Activated effector memory CD4-positive, alpha-beta T cell treated with anti-CD3 and anti-CD28 coated beads, Interleukin-2, amount 50 U/mL, for 16 hours (primary cell): Measurements from ENCODE around the gene ATP10A.
A peak's percentile ranks its signal among the peaks of the same experiment; 100 is the strongest.
"Not testable (repeated sequence)": the region's sequence is repeated elsewhere in the genome, so short reads cannot be mapped to it uniquely, and the experiment has no call there.

Experiments used
- DNase-seq: peaks from one replicate; pipeline ENCODE4 v3.0.0-alpha.2; 2020

Gene ATP10A

DNA sequence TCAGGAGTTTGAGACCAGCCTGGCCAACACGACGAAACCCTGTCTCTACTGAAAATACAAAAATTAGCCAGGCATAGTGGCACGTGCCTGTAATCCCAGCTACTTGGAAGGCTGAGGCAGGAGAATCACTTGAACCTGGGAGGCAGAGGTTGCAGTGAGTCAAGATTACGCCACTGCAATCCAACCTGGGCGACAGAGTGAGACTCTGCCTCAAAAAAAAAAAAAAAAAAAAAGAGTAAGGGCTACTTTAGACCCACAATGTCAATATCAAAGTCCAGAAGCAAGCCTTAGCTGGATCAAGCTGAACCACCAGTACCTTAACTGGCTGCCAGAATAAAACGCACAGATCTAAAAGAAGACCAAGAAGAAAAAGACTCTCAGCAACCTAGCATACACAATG, 17.8 kb upstream of the ATP10A start:
- DNase-seq, result not testable (repeated sequence)

DNA sequence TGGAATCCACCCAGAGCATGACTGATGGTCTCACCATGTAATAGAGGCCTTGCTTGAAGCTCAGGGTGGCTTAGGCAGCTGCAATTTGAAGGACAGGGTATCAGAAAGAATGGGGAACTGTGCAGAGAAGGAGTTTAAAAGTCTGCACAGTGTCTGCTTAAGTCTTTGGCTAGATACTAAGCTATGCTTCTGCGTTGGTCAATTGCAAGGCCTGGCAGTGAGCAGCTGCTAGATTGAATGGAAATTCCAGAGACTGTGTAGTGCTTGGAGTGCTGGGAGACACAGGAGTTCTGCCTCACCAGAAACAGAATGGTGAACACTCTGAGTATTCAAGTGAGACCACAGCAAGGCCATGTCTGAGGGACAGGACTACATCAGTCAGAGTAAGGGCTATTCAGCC, 17.3 kb upstream of the ATP10A start:
- no peak for DNase-seq

- no peak for DNase-seq
Measured at GRCh38 chr15:25879438-25879837, 16.3 kb upstream of the ATP10A start.

DNA sequence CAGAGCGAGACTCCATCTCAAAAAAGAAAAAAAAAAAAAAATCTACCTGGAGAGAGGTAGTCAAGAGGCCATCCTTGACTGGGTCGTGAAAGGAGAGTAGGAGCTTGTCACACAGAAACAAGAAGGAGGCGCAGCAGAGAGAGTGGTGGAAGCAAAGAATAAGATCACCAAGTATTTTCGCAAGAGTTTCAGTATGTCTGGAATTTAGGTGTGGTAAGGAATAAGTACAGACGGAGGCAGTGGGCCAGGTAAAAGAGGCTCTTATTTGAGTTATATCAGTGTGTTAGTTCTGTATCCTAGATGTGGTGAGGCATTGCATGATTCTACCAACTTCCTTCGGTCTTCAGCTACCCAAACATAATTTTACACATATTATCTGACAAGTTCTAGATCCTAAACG, 14.6 kb upstream of the ATP10A start:
- DNase-seq, result no peak

DNA sequence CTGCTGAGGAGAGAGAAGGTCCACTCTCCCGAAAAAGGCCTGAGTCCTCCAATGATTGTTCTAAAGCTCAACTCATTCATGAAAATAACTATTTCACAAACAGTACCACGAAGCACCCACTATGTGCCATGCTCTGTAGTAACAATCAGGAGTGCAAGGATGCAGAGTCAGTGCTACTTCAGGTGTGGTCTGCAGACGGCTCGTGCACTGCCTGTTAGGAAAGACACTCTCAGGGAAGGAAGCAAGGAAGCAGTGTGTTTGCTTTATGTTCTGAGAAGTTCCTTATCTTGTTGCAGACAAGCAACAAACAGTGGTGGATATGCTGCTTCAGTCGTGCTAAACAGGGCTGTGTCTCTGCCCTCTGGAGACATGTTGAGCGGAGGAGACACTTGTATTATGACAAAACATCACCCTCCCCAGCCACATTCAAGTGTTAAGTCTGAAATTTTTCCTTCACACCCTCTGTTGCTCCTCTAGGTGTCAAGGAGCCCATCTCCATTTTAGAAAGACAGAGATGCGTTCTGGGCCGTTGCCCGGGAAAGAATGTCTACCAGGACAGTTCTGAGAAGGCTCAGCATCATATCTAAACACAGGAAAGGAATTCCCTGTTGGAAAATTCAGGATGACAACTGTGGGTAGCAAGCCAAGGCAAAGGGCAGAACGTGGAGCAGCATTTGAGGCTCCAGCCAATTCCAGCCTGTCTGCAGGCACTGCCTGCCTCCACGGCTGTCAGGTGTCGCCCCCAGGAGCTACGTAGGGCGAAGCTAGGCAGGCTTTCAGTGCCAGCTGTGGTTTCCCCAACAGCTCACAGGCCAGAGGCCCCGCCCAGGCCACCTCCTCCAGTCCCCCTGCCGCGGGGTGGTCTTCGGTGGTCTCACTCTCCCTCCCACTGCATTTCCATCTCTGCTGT, 13.4 kb upstream of the ATP10A start:
- DNase-seq, result no peak

GRCh38 chr15:25875566-25875965, 12.4 kb upstream of the ATP10A start:
- no peak for DNase-seq

- no peak for DNase-seq
Measured at GRCh38 chr15:25874379-25874778, 11.3 kb upstream of the ATP10A start.

DNA sequence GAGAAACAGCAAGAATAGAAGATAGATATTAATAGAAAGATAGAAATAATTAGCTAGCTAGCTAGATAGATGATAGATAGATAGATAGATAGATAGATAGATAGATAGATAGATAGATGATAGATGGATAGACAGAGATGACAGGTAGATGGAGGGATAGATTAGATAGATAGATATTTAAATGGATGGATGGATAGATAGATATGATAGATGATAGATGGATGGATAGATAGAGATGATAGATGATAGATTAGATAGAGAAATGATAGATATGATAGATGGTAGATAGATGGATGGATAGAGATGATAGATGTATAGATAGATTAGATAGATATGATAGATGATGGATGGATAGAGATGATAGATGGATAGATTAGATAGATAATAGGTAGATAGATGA, 8.3 kb upstream of the ATP10A start:
- DNase-seq, result no peak

DNA sequence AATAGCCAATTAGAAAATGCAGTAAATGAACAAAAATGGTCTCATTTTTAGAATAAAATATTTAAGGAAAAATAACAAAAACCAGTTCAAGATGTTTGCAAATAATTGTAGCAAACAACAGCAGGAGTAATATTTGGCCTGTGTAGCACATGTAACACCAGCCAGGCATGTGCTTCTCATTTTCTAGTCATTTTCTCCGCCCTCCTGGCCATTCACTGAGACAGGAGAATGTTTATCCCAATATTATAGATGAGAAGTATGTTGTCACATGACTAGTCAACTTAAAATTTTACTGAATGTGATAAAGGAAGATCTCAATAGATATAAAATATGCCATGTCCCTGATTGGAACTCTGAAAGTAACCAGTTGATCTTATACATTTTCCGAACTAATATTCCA, 7.8 kb upstream of the ATP10A start:
- DNase-seq, result no peak

DNA sequence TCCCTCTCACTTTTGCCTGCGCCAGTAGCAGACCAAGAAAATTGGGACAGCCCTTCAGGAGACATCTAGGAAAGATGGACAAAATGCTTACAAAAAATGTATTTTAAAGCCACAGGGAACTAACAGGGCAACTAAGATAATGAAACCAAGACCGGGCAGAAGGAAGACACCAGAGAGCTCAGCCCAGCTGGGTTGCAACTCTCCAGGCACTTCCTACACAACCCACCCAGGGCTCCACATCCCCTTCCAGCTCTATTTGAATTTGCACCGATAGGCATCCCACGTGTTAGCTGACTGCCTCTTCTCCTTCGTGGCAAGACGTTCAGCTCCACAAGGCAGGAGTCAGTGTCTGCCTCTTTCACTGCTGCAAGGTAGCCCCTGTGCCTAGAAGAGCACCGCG, 6.6 kb upstream of the ATP10A start:
- DNase-seq, result no peak

DNA sequence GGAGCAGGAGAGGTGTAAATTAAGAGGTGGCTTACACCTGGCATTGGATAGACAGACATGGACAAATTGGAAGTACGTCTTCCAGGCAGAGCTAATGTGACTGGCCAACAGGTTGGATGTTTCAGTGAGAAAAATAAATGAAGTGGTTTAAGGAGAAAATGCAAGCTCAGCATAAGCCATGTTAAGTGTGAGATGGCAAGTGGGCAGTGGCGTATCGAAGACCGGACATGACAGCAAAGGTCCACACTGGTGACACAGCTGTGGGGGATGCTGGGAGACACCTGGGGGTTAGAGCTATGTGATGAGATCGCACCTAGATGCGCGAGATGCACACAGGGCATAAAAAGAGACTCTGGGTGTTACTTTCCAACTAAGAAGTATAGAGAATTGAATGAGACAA, 3.7 kb upstream of the ATP10A start:
- no peak for DNase-seq

GRCh38 chr15:25866251-25866650, 3.1 kb upstream of the ATP10A start:
- DNase-seq, result no peak

- DNase-seq, result no peak
Measured at GRCh38 chr15:25864966-25865365, 1.8 kb upstream of the ATP10A start.

GRCh38 chr15:25863968-25864580, 947 bp upstream of the ATP10A start:
- no peak for DNase-seq

- peak; percentile 79 for DNase-seq
Measured at GRCh38 chr15:25862472-25863110, 536 bp downstream of the ATP10A start.

DNA sequence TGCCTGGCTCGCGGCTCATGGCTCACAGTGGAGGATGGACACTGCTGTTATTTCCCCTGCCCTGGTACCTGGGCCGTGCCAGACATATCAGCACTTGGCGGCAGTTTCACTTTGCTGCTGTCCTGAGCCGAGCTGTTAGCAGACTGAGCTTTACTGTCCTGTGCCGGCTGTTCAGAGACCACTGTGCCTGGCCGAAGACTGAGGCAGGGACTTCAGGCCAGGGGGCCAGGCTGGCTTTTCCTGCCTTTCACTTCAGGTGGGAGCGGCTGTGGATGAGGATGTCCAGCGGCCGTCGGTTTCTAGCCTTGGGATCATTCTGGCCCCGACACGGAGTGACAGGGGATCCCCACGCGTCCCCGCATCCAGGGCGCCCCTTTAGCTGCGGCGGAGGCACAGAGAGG, 1.1 kb downstream of the ATP10A start:
- DNase-seq, result no peak

DNA sequence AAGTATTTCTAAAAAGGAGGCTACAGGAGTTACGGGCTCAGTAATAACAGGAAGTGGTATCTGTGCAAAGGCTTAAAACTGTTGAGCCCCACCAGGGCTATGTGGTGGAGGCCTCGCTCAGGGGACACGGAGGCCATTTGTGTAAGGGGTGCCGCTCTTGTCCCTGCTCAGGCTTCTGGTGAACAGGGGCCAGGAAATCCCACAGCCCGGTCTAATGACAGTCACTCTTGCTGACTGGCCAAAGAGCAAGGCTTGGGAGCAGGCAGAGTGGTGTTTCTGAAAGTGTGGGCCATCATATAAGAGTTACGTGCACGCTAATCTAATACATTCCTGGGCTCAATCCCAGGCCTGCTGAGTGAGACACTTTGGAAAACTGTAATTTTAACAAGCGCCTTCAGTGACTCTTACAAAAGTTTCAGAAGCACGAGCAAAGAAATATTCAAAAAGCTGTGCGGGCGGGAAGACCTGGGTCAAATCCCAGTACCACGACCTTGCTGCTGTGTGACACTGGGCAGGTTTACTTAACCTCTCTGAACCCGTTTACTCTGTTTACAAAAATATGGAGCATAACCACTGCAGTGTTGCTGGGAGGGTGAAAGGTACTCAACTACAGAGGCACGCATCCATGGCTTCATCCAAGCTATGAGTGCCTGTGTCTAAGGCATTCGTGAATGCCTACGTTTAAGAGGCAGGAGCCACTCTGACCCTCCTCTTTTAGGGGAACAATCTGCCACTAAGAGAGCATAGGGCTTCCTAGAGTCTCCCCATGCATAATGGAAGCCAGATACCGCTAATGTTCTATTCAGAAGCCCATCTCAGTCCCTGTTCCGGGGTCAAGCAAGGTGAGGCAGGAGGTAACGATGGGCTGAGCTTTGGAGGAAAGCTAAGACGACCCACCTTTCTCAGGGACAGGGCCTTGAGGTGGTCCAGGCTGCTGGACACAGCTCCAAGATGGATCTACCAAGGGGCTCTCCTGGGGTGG, 2.0 kb downstream of the ATP10A start:
- peak; percentile 65 for DNase-seq

- peak; percentile 70 for DNase-seq
Measured at GRCh38 chr15:25859838-25860645, 3.1 kb downstream of the ATP10A start.

DNA sequence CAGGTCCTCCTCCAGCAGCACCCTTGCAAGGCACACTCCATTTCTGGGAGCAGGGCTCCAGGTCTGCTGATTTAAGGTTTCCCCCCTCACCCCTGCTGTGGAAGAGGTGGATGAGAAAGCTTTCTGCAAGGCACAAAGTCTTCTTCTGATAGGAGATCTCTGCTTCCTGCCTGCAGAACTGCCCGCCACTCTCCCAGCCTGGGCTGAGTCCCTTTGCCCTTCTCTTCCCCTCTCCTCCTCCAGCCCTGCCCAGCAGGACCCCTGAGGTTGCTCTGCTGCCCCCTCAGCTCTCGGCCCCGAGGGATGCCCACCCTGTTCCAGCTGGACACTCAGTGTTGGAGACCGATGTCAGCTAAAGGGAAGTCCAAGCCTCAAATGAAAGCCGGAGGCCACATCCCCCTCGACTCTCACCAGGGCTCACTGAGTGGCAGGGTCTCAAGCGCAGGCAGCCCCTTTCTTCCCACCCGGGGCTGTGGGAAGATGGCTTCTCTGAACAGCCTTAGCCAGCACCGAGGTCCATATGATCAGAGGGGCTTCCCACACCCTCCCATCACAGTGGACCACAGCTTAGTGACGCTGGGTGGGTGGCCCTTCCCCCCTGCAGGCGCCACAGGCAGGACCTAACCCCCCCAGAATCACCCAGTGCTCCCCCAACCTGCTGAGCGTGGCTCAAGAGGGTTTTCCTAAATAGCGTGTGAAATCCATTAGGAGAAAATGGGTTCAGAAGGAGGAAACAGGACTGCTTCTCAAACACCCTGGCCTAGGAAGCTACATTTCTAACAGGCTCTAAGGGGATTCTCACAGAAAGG, 4.0 kb downstream of the ATP10A start:
- DNase-seq, result no peak

DNA sequence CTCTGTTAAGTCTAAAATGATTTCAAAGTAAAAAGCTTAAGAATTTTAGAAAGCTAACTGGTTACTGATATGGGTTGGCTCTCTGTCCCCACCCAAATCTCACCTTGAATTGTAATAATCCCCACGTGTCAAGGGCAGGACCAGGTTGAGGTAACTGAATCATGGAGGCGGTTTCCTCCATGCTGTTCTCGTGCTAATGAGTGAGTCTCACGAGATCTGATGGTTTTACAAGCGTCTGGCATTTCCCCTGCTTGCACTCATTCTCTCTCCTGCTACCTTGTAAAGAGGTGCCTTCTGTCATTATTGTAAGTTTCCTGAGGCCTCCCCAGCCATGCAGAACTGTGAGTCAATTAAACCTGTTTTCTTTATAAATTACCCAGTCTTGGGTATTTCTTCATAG, 7.1 kb downstream of the ATP10A start:
- DNase-seq, result not testable (repeated sequence)
